ENCODE data around the gene DDX20.

DNA sequence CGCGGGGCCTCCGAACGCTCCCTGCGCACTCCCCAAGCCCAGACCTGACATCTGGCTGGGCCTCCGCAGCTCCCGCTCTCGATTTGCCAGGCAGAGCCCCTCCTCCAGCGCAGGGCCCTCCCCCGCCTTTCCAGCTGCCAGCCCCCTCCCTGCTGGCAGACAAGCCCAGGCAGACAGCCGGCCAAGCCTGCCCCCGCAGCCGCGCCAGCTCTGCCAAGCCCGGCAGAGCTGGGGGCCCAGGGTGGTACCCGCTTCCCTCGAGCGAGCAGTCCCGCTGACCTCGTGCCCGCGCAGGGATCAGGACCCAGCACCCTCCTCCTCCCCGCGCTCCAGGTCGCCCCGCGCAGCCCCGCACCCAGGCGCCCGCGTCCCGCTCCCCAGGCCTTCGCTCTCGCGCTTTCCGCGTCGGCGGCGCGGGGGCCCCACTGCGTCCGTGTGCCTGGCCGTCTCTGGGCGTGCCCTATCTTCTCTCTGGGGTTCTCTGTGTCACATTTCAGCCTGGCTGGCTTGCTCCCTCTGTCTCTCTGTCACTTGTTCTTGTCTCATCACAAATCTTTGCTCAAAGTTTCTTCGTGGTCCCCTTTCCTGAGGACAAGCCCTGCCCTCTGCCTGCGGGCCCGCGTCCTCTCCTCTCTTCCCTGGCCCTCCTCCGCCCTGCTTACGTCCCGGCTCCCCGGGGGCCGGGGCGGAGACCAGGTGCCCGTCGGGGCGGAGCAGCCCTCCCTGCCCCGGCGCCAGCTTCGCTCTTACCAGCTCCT lies 17.1 kb upstream of the DDX20 start:
- no peak for TF ChIP-seq POLR2A (IDR thresholded peaks at IDR 0.05; ENCODE audit: low read length)
- TF ChIP-seq GATA1 (IDR thresholded peaks at IDR 0.05; ENCODE audit: low read depth, low read length), result no peak

Data from erythroblast (primary cell).